Measurements from ENCODE around the gene TXLNA. TPM values are rescaled to one million over a fixed set of nuclear protein-coding genes. Genes with fewer than 3 reads are reported as not detected.

The TXLNA gene
- 57.8 and 69.2 TPM in 2 replicates for total RNA-seq (ENCODE audit: low replicate concordance)

DNA sequence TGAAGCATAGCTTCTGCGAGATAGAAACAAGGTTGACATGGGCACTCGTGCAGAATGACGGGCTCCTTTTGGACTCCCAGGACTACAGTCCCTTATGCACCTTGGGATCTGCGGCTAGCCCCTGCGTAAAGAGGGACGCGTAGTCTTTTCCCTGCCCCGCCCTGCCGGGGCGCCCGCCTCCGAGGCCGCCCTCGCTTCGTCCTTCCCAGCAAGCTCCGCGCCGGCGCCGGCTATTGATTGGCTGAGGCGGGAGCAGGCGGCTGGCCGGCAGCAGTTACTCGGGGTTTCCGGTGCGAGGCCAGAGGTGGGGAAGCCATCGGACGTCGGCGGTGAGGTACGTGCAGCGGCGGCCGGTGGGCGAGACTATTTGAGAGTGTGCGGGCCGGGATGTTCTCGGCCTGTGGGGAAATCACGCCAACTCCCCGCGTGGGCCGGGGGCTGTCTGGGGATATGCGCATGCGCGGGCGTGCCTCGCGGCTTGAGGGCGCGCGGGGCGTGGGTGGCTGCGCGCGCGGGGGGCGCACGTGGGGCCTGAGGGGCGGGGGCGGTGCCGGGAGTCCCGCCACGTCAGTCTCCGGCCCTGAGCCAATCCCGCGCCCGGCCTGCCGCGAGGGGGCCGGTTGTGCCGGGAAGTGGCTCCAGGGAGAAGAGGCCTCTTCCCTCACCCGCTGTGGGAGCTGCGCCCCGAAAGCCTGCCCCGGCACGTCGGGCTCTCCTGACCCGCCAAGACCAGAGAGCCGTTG is at the start of gene TXLNA:
Gene TXLNA (plus strand): TSS at position 233 of the 743 bp plus-strand sequence. CDS start 671 bp downstream, outside the sequence.

DNA sequence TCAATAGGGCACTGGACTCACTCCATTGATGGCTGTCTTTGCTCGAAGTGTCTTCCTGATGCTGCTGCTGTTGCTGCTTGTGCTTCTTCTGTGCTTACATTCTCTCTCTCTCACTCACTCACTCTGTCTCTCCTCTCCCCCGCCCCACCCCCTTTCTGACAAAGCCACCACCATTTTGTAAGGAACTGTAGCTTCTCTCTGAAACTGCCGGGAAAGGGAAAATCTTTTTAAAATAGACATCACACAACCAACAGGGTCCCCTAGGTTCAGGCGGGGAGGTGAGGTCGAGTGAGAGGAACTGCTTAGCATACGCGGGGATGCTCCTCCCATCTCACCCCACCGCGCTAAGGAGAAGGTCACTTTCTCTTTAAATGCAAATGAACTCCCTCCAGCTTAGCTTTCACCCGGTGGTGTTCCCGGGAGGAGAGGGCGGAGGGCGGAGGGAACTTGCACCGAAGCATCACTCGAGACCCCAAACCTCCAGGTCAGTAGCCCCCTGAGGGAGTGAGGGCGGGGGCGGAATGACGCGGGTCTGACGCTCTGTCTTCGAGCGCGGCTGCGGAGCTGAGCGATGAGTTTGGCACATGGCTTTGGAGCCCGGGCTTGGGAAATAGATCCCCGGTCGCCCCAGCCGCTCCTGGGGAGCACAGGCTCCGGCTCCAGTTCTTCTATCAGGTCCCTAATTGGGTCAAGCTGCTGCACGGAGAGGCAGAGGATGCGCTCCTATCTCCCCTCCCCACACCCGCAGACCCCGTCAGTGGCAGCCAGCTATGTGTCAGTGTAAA is 20.9 kb downstream of the TXLNA start, which contains the start of gene CCDC28B:
Gene CCDC28B (plus strand): TSS at position 370 of the 785 bp plus-strand sequence. CDS start 1,341 bp downstream, outside the sequence.

DNA sequence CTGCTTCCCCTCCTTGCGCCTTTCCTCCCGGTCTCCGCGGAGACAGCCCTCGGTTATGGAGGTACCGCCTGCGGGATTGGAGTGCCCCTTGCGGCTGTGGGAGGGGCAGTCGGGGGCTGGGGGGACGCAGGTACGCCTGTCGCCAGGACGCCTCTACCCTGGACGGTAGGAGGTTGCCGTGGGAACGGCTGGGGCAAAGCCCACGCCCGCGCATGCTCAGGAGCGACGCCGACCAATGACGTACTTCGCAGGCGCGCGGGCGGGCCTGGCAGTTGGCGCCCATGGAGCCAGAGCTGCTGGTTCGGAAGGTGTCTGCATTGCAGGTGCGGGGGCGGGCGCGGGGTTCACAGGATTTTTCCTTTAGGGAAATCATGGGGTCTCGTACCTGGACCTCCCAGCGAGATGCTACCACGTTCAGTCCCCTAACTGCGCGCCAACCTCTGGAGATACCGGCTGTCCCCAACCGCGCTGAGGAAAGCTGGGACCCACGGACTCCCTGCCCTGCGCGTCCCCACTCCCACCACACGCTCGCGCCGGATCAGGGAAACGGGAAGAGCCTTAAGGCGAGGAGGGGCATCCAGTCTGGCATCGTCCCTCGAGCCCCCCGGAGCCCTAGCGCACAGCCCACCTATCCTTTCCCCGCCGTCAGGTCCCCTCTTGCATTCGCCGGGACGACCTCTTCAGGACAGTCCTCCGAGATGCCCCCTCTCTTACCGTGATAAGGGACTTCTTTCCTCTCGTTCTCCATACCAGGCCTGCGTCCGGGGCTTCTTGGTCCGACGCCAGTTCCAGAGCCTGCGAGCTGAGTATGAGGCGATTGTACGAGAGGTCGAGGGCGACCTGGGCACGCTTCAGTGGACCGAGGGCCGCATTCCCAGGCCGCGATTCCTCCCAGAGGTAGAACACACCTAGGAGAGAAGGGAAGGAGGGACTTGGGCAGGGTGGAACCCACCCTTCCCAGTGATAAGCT is 26.2 kb downstream of the TXLNA start, which contains the start of gene IQCC:
Gene IQCC (plus strand): TSS at position 271 of the 970 bp plus-strand sequence. CDS start 11 bp downstream, at position 282.

DNA sequence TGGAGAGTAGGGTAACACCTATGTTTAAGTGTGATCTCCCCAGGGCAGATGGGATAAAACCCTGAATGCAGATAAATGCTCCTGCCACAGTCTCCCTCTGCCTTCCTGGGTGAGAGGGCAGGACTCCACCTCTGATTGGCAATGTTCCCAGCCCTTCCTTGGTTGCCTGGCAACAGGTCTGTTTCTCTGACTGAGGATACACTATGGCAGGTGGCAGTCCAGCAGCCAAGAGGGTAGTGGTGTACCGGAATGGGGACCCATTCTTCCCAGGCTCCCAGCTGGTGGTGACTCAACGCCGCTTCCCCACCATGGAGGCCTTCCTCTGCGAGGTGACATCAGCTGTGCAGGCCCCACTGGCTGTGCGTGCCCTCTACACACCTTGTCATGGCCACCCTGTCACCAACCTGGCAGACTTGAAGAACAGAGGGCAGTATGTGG is 29.4 kb downstream of the TXLNA start, which contains the start of gene DCDC2B:
Gene DCDC2B (plus strand): TSS at position 199 of the 438 bp plus-strand sequence. CDS start 5 bp downstream, at position 204.

DNA sequence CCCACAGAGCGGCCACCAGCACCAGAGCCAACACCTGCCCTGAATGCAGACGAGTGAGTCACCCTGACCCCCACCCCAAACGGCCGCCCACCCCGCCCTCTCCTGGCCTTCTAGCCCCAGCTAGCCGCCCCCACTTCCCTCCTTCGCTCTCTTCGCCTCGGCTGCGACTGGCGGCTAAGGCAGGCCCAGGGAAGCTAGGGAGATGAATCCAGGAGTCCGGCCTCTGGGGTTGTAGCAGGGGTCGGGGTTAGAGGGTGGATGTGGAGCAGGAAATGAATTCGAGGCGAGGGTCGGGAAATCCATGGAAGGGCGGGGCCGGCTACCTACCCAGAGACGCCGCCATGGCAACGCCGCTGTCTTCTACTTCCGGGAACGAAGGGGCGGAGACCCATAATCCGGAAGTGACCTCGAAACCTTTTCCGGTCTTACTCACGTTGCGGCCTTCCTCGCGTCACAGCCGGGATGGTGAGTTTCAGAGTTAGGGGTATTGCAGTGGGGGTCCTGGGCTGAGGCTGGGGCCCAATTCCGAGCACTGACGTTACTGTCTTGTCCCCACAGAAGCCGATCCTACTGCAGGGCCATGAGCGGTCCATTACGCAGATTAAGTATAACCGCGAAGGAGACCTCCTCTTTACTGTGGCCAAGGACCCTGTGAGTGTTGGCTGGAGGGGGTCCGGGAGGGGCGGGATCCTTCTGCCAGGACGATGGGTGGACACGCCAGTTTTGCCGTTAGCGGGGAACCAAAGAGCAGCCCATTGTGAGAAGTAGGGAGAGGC is 42.7 kb downstream of the TXLNA start, which contains the start of the genes EIF3I and TMEM234:
Gene EIF3I (plus strand): TSS at position 428 of the 776 bp plus-strand sequence. CDS start 35 bp downstream, at position 463.
Gene TMEM234 (minus strand): TSS at position 374 of the 776 bp plus-strand sequence. CDS start 31 bp downstream, at position 343.

DNA sequence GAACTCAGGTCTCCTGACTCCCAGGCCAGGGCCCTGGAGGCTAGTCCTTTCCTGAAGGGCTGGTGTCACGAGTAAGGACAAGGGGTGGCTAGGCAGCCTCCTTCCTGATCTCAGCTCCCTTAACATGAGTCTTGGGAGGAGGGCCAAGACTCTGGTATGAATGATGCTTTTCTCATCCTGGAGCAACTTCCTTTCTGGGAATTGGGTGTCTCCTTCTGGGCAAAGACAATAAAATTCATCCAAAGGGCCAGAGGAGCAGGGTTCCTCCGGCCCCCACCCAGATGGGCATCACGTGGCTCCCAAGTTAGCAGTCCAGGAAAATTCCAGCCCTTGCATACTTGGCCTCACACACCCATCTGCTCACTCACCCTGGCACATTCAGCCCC is 67.4 kb downstream of the TXLNA start, which contains the start of gene FAM167B:
Gene FAM167B (plus strand): TSS at position 335 of the 386 bp plus-strand sequence. CDS start 200 bp downstream, outside the sequence.

Other genes with a start within 250 kb of the TXLNA start
- gene PTP4A2, start 241.3 kb upstream of the TXLNA start, total RNA-seq (ENCODE audit: low replicate concordance), result 305 and 492 TPM in 2 replicates
- gene KHDRBS1, start 165.8 kb upstream of the TXLNA start, total RNA-seq (ENCODE audit: low replicate concordance), result 16.7 and 50.6 TPM in 2 replicates
- 6.1 and 7.2 TPM in 2 replicates for gene TMEM39B, start 106.7 kb upstream of the TXLNA start, total RNA-seq (ENCODE audit: low replicate concordance)
- gene KPNA6, start 71.6 kb upstream of the TXLNA start, total RNA-seq (ENCODE audit: low replicate concordance), result 16.3 and 25.6 TPM in 2 replicates
- 8.2 and 33.6 TPM in 2 replicates for gene CCDC28B, start 20.9 kb downstream of the TXLNA start, total RNA-seq (ENCODE audit: low replicate concordance)
- gene IQCC, start 26.0 kb downstream of the TXLNA start, total RNA-seq (ENCODE audit: low replicate concordance), result 1.3 and 1.6 TPM in 2 replicates
- gene DCDC2B, start 29.4 kb downstream of the TXLNA start, total RNA-seq (ENCODE audit: low replicate concordance), result not detected in 2 replicates
- 14.0 and 14.6 TPM in 2 replicates for gene TMEM234, start 42.7 kb downstream of the TXLNA start, total RNA-seq (ENCODE audit: low replicate concordance)
- gene EIF3I, start 42.7 kb downstream of the TXLNA start, total RNA-seq (ENCODE audit: low replicate concordance), result 412 and 639 TPM in 2 replicates
- gene FAM167B, start 67.5 kb downstream of the TXLNA start, total RNA-seq (ENCODE audit: low replicate concordance), result 1.6 and 2.7 TPM in 2 replicates
- gene LCK, start 71.6 kb downstream of the TXLNA start, total RNA-seq (ENCODE audit: low replicate concordance), result not detected in 2 replicates
- gene HDAC1, start 112.4 kb downstream of the TXLNA start, total RNA-seq (ENCODE audit: low replicate concordance), result 71.0 and 91.6 TPM in 2 replicates
- 13.3 and 54.2 TPM in 2 replicates for gene MARCKSL1, start 156.6 kb downstream of the TXLNA start, total RNA-seq (ENCODE audit: low replicate concordance)
- gene FAM229A, start 182.8 kb downstream of the TXLNA start, total RNA-seq (ENCODE audit: low replicate concordance), result 0.30 and 1.9 TPM in 2 replicates
- gene TSSK3, start 182.9 kb downstream of the TXLNA start, total RNA-seq (ENCODE audit: low replicate concordance), result 0.15 and 0.59 TPM in 2 replicates
- 37.9 and 52.7 TPM in 2 replicates for gene BSDC1, start 214.8 kb downstream of the TXLNA start, total RNA-seq (ENCODE audit: low replicate concordance)

Data from smooth muscle cell of the coronary artery (primary cell).